SU-DHL-6 (cell line): ENCODE data around the gene ACSL5.

Experiments
- CTCF ChIP-seq: fragments of 200-600 bp; sonication (generic); IDR thresholded peaks from one replicate; pipeline ENCODE4 v1.5.1; 2017; ENCODE audit warnings: antibody characterized with exemption, mild to moderate bottlenecking, low read length, moderate library complexity; ENCODE audit not compliant: insufficient read depth, poor library complexity, severe bottlenecking
- EZH2phosphoT487 ChIP-seq: fragments of 200-600 bp; sonication (generic), shearing (Covaris generic); conservative IDR thresholded peaks from 2 replicates; pipeline ENCODE4 v1.6.1; 2018; ENCODE audit warnings: mild to moderate bottlenecking, antibody characterized with exemption, low read length, moderate library complexity, mixed read lengths

- TF ChIP-seq CTCF (no peak), EZH2phosphoT487 (no peak)
Measured at GRCh38 chr10:112446055-112446854, 72.3 kb downstream of the ACSL5 start.
